ENCODE measurements around the gene MAP4K1. TPM values are rescaled to one million over a fixed set of nuclear protein-coding genes. Genes with fewer than 3 reads are reported as not detected.
A peak's percentile ranks its signal among the peaks of the same experiment; 100 is the strongest.

Gene MAP4K1
- total RNA-seq, 1 donor from 2014 or later = 10.9 TPM

DNA sequence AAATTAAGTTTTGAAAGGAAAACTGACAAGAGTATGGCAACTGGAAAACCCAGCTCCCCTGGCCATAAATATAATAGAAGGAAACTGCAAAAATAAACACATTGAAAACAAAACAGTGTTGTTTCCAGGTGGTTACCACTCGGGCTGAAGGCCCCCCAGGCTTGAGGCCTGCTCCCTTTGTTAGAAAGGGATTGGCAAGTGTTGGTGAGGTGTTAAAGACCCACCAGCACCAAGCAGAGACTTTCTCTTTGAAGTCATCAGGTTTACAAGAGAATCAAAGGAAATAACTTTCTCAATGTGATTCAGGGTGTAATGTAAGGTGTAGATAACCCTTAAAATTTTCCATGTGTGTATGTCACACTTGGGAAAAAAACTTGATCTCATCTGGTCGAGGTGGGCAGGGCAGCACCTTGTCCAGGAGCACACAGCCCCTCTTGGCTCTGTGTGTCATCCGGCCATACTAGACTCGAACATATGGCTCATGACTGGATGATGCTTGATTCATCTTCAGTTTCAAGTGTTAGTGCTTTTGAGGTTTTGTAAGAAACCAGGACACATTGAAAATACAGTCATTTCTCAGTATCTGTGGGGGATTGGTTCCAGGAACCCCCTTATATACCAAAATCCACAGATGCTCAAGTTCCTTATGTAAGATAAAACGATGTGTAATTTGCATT, 37.5 kb upstream of the MAP4K1 start:
- H3K36me3 Mint-ChIP-seq (ENCODE audit: insufficient read depth) = peaks cover 6% of the 10 kb centered on the region
- H3K27me3 Mint-ChIP-seq = no peaks in the 10 kb centered on the region
- no peaks in the 10 kb centered on the region for H3K9me3 Mint-ChIP-seq (ENCODE audit: low read depth)
- peak overlapping the region; percentile 96 for H3K27ac Mint-ChIP-seq
- peak overlapping the region; percentile 40 for H3K4me3 Mint-ChIP-seq (ENCODE audit: low read depth)
- no peak for TF ChIP-seq CTCF (IDR thresholded peaks at IDR 0.05; ENCODE audit: unreplicated experiment)
- peaks cover 92% of the 10 kb centered on the region for H3K4me1 Mint-ChIP-seq (ENCODE audit: low read depth)
- no peak for DNase-seq (ENCODE audit: low spot score, unreplicated experiment)

DNA sequence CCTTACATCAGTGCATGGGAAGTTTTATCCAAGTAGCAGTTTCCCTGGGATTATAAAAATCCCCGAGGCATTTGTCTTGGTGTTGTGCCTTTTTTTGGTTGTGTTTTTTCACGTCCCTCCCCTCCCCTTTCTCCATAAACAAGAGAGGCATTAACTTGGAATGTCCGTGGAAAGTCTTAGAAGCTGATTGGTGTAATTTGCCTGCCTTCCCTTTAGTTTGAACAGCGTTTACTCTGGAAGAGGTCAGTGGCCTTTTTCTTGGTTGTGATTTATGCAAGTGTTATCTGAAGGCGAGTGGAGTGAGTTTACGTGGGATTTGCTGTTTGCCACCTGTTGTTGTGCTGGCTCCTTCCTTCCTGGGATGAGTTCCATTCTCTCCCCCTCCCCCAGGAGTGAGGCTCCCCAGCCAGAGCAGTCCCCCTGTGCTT, 36.9 kb upstream of the MAP4K1 start:
- Mint-ChIP-seq H3K27me3 (no peaks in the 10 kb centered on the region), H3K4me3 (ENCODE audit: low read depth) (peak overlapping the region; percentile 43), H3K4me1 (ENCODE audit: low read depth) (peaks cover 92% of the 10 kb centered on the region), H3K9me3 (ENCODE audit: low read depth) (no peaks in the 10 kb centered on the region), H3K36me3 (ENCODE audit: insufficient read depth) (peaks cover 6% of the 10 kb centered on the region), H3K27ac (peak overlapping the region; percentile 96)
- no peak for TF ChIP-seq CTCF (IDR thresholded peaks at IDR 0.05; ENCODE audit: unreplicated experiment)
- no peak for DNase-seq (ENCODE audit: low spot score, unreplicated experiment)

DNA sequence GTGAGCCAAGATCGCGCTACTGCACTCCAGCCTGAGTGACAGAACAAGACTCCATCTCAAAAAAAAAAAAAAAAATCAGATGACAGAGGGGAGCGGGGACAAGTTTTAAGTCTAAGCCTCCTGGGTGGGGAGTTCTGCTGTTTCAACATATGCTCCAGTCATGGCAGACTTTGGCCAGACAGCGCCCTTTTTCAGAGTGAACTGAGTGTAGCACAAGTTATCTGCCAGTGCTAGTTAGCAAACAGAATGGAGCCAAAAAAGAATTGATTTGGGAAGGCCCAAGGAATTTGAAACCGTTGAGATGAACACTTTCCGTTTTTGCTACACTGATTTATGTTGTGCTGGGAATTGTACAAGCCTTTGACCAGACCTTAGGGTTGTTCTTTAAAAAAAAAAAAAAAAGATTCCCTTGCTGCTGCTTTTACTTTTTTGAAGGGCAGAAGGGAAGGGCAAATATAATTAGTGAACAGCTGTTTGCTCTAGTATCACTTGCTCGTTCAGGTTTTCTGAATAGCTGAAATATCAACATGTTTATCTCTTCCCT, 35.3 kb upstream of the MAP4K1 start:
- TF ChIP-seq CTCF (IDR thresholded peaks at IDR 0.05; ENCODE audit: unreplicated experiment) = no peak
- peaks cover 6% of the 10 kb centered on the region for H3K36me3 Mint-ChIP-seq (ENCODE audit: insufficient read depth)
- no peaks in the 10 kb centered on the region for H3K27me3 Mint-ChIP-seq
- DNase-seq (ENCODE audit: low spot score, unreplicated experiment) = no peak
- H3K4me1 Mint-ChIP-seq (ENCODE audit: low read depth) = peaks cover 87% of the 10 kb centered on the region
- peak overlapping the region; percentile 96 for H3K27ac Mint-ChIP-seq
- H3K4me3 Mint-ChIP-seq (ENCODE audit: low read depth) = peak overlapping the region; percentile 99
- H3K9me3 Mint-ChIP-seq (ENCODE audit: low read depth) = no peaks in the 10 kb centered on the region

GRCh38 chr19:38650911-38651584, 33.3 kb upstream of the MAP4K1 start:
- H3K27me3 Mint-ChIP-seq = no peaks in the 10 kb centered on the region
- TF ChIP-seq CTCF (IDR thresholded peaks at IDR 0.05; ENCODE audit: unreplicated experiment) = no peak
- peak overlapping the region; percentile 99 for H3K4me3 Mint-ChIP-seq (ENCODE audit: low read depth)
- peak overlapping the region; percentile 96 for H3K27ac Mint-ChIP-seq
- no peaks in the 10 kb centered on the region for H3K9me3 Mint-ChIP-seq (ENCODE audit: low read depth)
- DNase-seq (ENCODE audit: low spot score, unreplicated experiment) = no peak
- peaks cover 2% of the 10 kb centered on the region for H3K36me3 Mint-ChIP-seq (ENCODE audit: insufficient read depth)
- peaks cover 71% of the 10 kb centered on the region for H3K4me1 Mint-ChIP-seq (ENCODE audit: low read depth)

GRCh38 chr19:38650172-38650775, 32.5 kb upstream of the MAP4K1 start:
- no peak for TF ChIP-seq CTCF (IDR thresholded peaks at IDR 0.05; ENCODE audit: unreplicated experiment)
- peak overlapping the region; percentile 96 for H3K27ac Mint-ChIP-seq
- no peaks in the 10 kb centered on the region for H3K36me3 Mint-ChIP-seq (ENCODE audit: insufficient read depth)
- H3K4me1 Mint-ChIP-seq (ENCODE audit: low read depth) = peaks cover 63% of the 10 kb centered on the region
- DNase-seq (ENCODE audit: low spot score, unreplicated experiment) = no peak
- peak overlapping the region; percentile 99 for H3K4me3 Mint-ChIP-seq (ENCODE audit: low read depth)
- no peaks in the 10 kb centered on the region for H3K9me3 Mint-ChIP-seq (ENCODE audit: low read depth)
- H3K27me3 Mint-ChIP-seq = no peaks in the 10 kb centered on the region
